SU-DHL-6 (cell line): ENCODE data around the gene RSF1.

Source experiments
- H2AFZ ChIP-seq: fragments of 200-600 bp; sonication (generic); 2 replicates; pipeline ENCODE4 v1.6.1; 2014; ENCODE audit warnings: low read depth, mild to moderate bottlenecking, moderate library complexity, mixed read lengths, antibody characterized with exemption, low read length; ENCODE audit not compliant: severe bottlenecking
- H3F3A ChIP-seq: fragments of 200-600 bp; shearing (Covaris generic); 2 replicates; pipeline ENCODE4 v1.6.0; 2016; ENCODE audit warnings: antibody characterized with exemption, mild to moderate bottlenecking; ENCODE audit not compliant: insufficient read depth
- H3K27ac ChIP-seq: fragments of 200-600 bp; sonication (generic); 2 replicates; pipeline ENCODE4 v1.5.1; 2016; ENCODE audit warnings: low read depth, mild to moderate bottlenecking, low read length, moderate library complexity, mixed read lengths
- H3K27me3 ChIP-seq: fragments of 200-600 bp; sonication (generic), shearing (Covaris generic); 2 replicates; pipeline ENCODE4 v1.6.0; 2014; ENCODE audit warnings: mild to moderate bottlenecking, low read length
- H3K36me3 ChIP-seq: fragments of 200-600 bp; sonication (generic); 2 replicates; pipeline ENCODE4 v1.6.1; 2014; ENCODE audit warnings: mild to moderate bottlenecking, low read length, mixed read lengths
- H3K4me2 ChIP-seq: fragments of 300-600, 200-600 bp; shearing (Covaris generic), sonication (generic); 2 replicates; pipeline ENCODE4 v1.6.0; 2014; ENCODE audit warnings: low read length, low read depth, mild to moderate bottlenecking; ENCODE audit not compliant: poor library complexity, severe bottlenecking
- H3K4me3 ChIP-seq: fragments of 200-600 bp; sonication (generic); 2 replicates; pipeline ENCODE4 v1.5.1; 2014; ENCODE audit warnings: antibody characterized with exemption, low read length, mild to moderate bottlenecking, mixed read lengths; ENCODE audit not compliant: insufficient read depth, poor library complexity, severe bottlenecking
- H3K79me2 ChIP-seq: fragments of 200-600 bp; sonication (generic); 2 replicates; pipeline ENCODE4 v1.6.1; 2014; ENCODE audit warnings: mild to moderate bottlenecking, low read length, moderate library complexity; ENCODE audit not compliant: insufficient read depth
- H3K9ac ChIP-seq: fragments of 200-600 bp; sonication (generic); 2 replicates; pipeline ENCODE4 v1.7.0; 2014; ENCODE audit warnings: mild to moderate bottlenecking, low read length
- H3K9me2 ChIP-seq: fragments of 200-600 bp; sonication (generic); replicated peaks from 2 replicates; pipeline ENCODE4 v1.6.1; 2014; ENCODE audit warnings: low read length; ENCODE audit not compliant: insufficient read depth
- H3K9me3 ChIP-seq: fragments of 200-600 bp; sonication (generic); 2 replicates; pipeline ENCODE4 v1.6.1; 2014; ENCODE audit warnings: low read length, mixed read lengths; ENCODE audit not compliant: insufficient read depth
- H4K20me1 ChIP-seq: fragments of 200-600 bp; sonication (generic); 2 replicates; pipeline ENCODE4 v1.6.1; 2014; ENCODE audit warnings: low read depth, mild to moderate bottlenecking, antibody characterized with exemption, low read length, moderate library complexity, mixed read lengths
- CTCF ChIP-seq: fragments of 200-600 bp; sonication (generic); IDR thresholded peaks from one replicate; pipeline ENCODE4 v1.5.1; 2017; ENCODE audit warnings: antibody characterized with exemption, mild to moderate bottlenecking, low read length, moderate library complexity; ENCODE audit not compliant: insufficient read depth, poor library complexity, severe bottlenecking
- EZH2phosphoT487 ChIP-seq: fragments of 200-600 bp; sonication (generic), shearing (Covaris generic); conservative IDR thresholded peaks from 2 replicates; pipeline ENCODE4 v1.6.1; 2018; ENCODE audit warnings: mild to moderate bottlenecking, antibody characterized with exemption, low read length, moderate library complexity, mixed read lengths

Gene RSF1

DNA sequence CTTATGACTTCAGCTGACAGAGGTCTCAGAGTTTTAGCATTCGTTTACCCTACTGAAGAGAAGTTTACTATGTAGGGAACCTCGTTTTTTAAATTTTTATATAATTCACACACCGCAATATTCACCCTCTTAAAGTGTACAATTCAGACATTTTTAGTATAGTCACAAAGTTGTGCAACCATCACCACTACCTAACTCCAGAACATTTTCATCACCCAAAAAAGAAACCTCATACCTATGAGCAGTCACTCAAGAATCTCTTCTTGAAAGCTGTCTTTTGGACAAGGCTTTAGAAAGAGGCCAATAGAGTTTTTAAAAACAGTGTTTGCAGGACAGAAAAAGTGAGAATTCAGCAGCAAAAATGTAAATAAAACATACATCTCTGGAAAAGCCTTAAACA, 143.4 kb downstream of the RSF1 start:
- H3K4me3 ChIP-seq, result no peak overlapping the region
- H3K9me2 ChIP-seq, result no peaks in the 10 kb centered on the region
- no peaks in the 10 kb centered on the region for H3K9me3 ChIP-seq
- no peaks in the 10 kb centered on the region for H3K79me2 ChIP-seq
- no peak overlapping the region for H3K9ac ChIP-seq
- peaks cover 41% of the 10 kb centered on the region for H3K36me3 ChIP-seq
- H2AFZ ChIP-seq, result no peak overlapping the region
- no peaks in the 10 kb centered on the region for H3F3A ChIP-seq
- no peaks in the 10 kb centered on the region for H4K20me1 ChIP-seq
- no peaks in the 10 kb centered on the region for H3K27me3 ChIP-seq
- H3K4me2 ChIP-seq, result no peak overlapping the region
- H3K27ac ChIP-seq, result no peak overlapping the region
- TF ChIP-seq EZH2phosphoT487, result no peak
- TF ChIP-seq CTCF, result no peak

- H3K36me3 ChIP-seq, result peaks cover 51% of the 10 kb centered on the region
- H3F3A ChIP-seq, result no peaks in the 10 kb centered on the region
- no peaks in the 10 kb centered on the region for H3K79me2 ChIP-seq
- H4K20me1 ChIP-seq, result no peaks in the 10 kb centered on the region
- no peak overlapping the region for H3K9ac ChIP-seq
- no peak overlapping the region for H2AFZ ChIP-seq
- no peak overlapping the region for H3K27ac ChIP-seq
- no peaks in the 10 kb centered on the region for H3K9me2 ChIP-seq
- no peaks in the 10 kb centered on the region for H3K9me3 ChIP-seq
- H3K27me3 ChIP-seq, result no peaks in the 10 kb centered on the region
- H3K4me2 ChIP-seq, result no peak overlapping the region
- TF ChIP-seq EZH2phosphoT487 (no peak), CTCF (no peak)
- H3K4me3 ChIP-seq, result no peak overlapping the region
These were observed 148.3 kb downstream of the RSF1 start for GRCh38 chr11:77672264-77672663.

DNA sequence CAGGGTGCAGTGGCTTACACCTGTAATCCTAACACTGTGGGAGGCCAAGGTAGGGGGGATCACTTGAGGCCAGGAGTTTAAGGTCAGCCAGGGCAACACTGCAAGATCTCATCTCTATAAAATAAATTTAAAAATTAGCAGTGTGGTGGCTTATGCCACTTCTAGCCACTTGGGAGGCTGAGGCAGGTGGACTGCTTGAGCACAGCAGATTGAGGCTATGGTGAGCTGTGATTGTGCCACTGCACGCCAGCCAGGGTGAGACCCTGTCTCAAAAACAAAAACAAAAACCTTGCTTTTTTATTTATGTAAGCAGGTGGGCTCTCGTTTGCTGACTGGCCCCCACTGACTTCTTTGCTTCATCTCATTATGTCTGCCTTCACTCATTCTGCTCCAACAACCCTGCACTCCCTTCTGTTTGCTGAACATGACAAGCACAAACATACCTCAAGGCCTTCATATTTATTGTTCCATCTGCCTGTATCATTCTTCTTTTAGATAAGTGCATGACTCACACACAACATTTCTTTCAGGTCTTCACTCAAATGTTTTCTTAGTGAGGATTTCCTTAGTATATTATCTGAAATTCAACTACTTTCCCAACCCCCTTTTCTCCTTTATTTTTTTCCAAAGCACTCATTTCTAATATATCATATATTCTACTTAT, 150.5 kb downstream of the RSF1 start:
- H3K79me2 ChIP-seq, result no peaks in the 10 kb centered on the region
- H4K20me1 ChIP-seq, result no peaks in the 10 kb centered on the region
- H3K4me2 ChIP-seq, result no peak overlapping the region
- no peak overlapping the region for H3K9ac ChIP-seq
- no peaks in the 10 kb centered on the region for H3K9me2 ChIP-seq
- H3K4me3 ChIP-seq, result no peak overlapping the region
- peaks cover 52% of the 10 kb centered on the region for H3K36me3 ChIP-seq
- H2AFZ ChIP-seq, result no peak overlapping the region
- no peaks in the 10 kb centered on the region for H3K9me3 ChIP-seq
- H3F3A ChIP-seq, result 0 out of 2 replicates have a peak, but pooled peaks cover 3% of the 10 kb centered on the region
- H3K27ac ChIP-seq, result no peak overlapping the region
- H3K27me3 ChIP-seq, result no peaks in the 10 kb centered on the region
- TF ChIP-seq EZH2phosphoT487 (no peak), CTCF (no peak)
